HepG2 (cell line): Measurements from ENCODE around the gene RLF. TPM values are rescaled to one million over a fixed set of nuclear protein-coding genes. Genes with fewer than 3 reads are reported as not detected.

Source experiments
- CBX2 ChIP-seq, 2 experiments: fragments of 200-600 bp in 1 of 2; sonication (generic); formaldehyde crosslinking in 1 of 2; IDR thresholded peaks; 2 replicates each; pipeline versions ENCODE4 v1.7.0 to v1.8.1; 2018 to 2022; ENCODE audit warnings: low read depth in 2 of 2, low read length in 1 of 2, mild to moderate bottlenecking in 1 of 2, missing genetic modification reagents in 1 of 2
- ESRRA ChIP-seq: sonication (generic); formaldehyde crosslinking; IDR thresholded peaks from 2 replicates; pipeline ENCODE4 v1.5.1; 2020; ENCODE audit warnings: mild to moderate bottlenecking, low read depth, missing genetic modification reagents
- ETV6 ChIP-seq: sonication (generic); formaldehyde crosslinking; conservative IDR thresholded peaks from 2 replicates; pipeline ENCODE4 v1.4.0; 2020; ENCODE audit warnings: missing genetic modification reagents
- HDAC1 ChIP-seq: sonication (generic); formaldehyde crosslinking; IDR thresholded peaks from 2 replicates; pipeline ENCODE4 v1.5.1; 2020; ENCODE audit warnings: mild to moderate bottlenecking, missing genetic modification reagents
- HES4 ChIP-seq: sonication (generic); formaldehyde crosslinking; IDR thresholded peaks from 2 replicates; pipeline ENCODE4 v1.9.0; 2021; ENCODE audit warnings: mild to moderate bottlenecking, missing genetic modification reagents, borderline replicate concordance
- HNF4G ChIP-seq, 2 experiments: sonication (generic) in 1 of 2; formaldehyde crosslinking in 1 of 2; IDR thresholded peaks; 2 replicates each; pipeline versions ENCODE4 v1.4.0 to v1.6.1; 2011 to 2020; ENCODE audit warnings: borderline replicate concordance in 2 of 2, low read depth in 2 of 2, mild to moderate bottlenecking in 2 of 2, low read length in 1 of 2, missing genetic modification reagents in 1 of 2, moderate library complexity in 1 of 2
- HOXA7 ChIP-seq: sonication (generic); formaldehyde crosslinking; IDR thresholded peaks from 2 replicates; pipeline ENCODE4 v1.8.1; 2022; ENCODE audit warnings: mild to moderate bottlenecking, missing genetic modification reagents, moderate library complexity
- LCORL ChIP-seq, 2 experiments: fragments of 450-650 bp in 1 of 2; sonication (generic) in 1 of 2; formaldehyde crosslinking in 1 of 2; IDR thresholded peaks; 2 replicates each; pipeline versions ENCODE4 v1.5.0 to v1.6.1; 2017 to 2020; ENCODE audit warnings: antibody characterized with exemption in 1 of 2, missing genetic modification reagents in 1 of 2
- MED13 ChIP-seq: sonication (generic); formaldehyde crosslinking; IDR thresholded peaks from 2 replicates; pipeline ENCODE4 v1.5.0; 2020; ENCODE audit warnings: missing genetic modification reagents
- NFRKB ChIP-seq: fragments of 450-650 bp; IDR thresholded peaks from 2 replicates; pipeline ENCODE4 v1.6.1; 2017
- RBM22 ChIP-seq: fragments of 200-400 bp; formaldehyde crosslinking; optimal IDR thresholded peaks from 2 replicates; pipeline ENCODE3; 2017; ENCODE audit warnings: mild to moderate bottlenecking, low read length, moderate library complexity
- SALL1 ChIP-seq: sonication (generic); formaldehyde crosslinking; IDR thresholded peaks from 2 replicates; pipeline ENCODE4 v1.8.0; 2022; ENCODE audit warnings: mild to moderate bottlenecking, missing genetic modification reagents
- THYN1 ChIP-seq: sonication (generic); formaldehyde crosslinking; IDR thresholded peaks from 2 replicates; pipeline ENCODE4 v1.8.1; 2023; ENCODE audit warnings: low read depth, mild to moderate bottlenecking, moderate library complexity, missing genetic modification reagents, borderline replicate concordance
- ZFAT ChIP-seq: sonication (generic); formaldehyde crosslinking; conservative IDR thresholded peaks from 2 replicates; pipeline ENCODE4 v1.8.1; 2023; ENCODE audit warnings: missing genetic modification reagents, inconsistent platforms
- ZFP1 ChIP-seq: IDR thresholded peaks from 2 replicates; pipeline ENCODE4 v1.6.1; 2016
- ZFP82 ChIP-seq: sonication (generic); formaldehyde crosslinking; IDR thresholded peaks from 2 replicates; pipeline ENCODE4 v1.5.1; 2020; ENCODE audit warnings: mild to moderate bottlenecking, missing genetic modification reagents, borderline replicate concordance
- ZNF138 ChIP-seq: sonication (generic); formaldehyde crosslinking; IDR thresholded peaks from 2 replicates; pipeline ENCODE4 v1.5.0; 2020; ENCODE audit warnings: mild to moderate bottlenecking, low read depth, missing genetic modification reagents
- ZNF317 ChIP-seq: sonication (generic); formaldehyde crosslinking; IDR thresholded peaks from 2 replicates; pipeline ENCODE4 v1.5.0; 2020; ENCODE audit warnings: mild to moderate bottlenecking, missing genetic modification reagents
- ZNF484 ChIP-seq: sonication (generic); formaldehyde crosslinking; IDR thresholded peaks from 2 replicates; pipeline ENCODE4 v1.5.1; 2020; ENCODE audit warnings: mild to moderate bottlenecking, low read depth, missing genetic modification reagents, borderline replicate concordance
- polyA plus RNA-seq, 8 experiments: library from polyadenylated mRNA; depleted of rRNA in 3 of 8; stranded (reverse) in 7 of 8; unstranded in 1 of 8; fragments of >200 nt; fragmentation: Illumina TruSeq in 4 of 8; extraction: Trizol in 4 of 8; gene quantifications; 2 replicates each; pipeline versions ENCODE4 v1.2.1 to v1.2.3, GENCODE V29; 2011 to 2016; ENCODE audit warnings: low read depth in 4 of 8, missing spikeins in 1 of 8, mixed read lengths in 1 of 8; ENCODE audit not compliant: insufficient read depth in 1 of 8
- total RNA-seq, 5 experiments: library from RNA; depleted of rRNA; stranded (reverse); fragments of >200 nt; fragmentation: Illumina TruSeq; extraction: Trizol; gene quantifications; 2 replicates each; pipeline ENCODE4 v1.2.3, GENCODE V29; 2016; ENCODE audit warnings: low read depth in 1 of 5
- TF ChIP-seq, protein P1 (sequence below): IDR thresholded peaks from 2 replicates; pipeline ENCODE4 v1.6.1; 2016; ENCODE audit warnings: low read depth, borderline replicate concordance
- TF ChIP-seq, protein P2 (sequence below): sonication (generic); formaldehyde crosslinking; IDR thresholded peaks from 2 replicates; pipeline ENCODE4 v1.5.0; 2020; ENCODE audit warnings: missing genetic modification reagents
- TF ChIP-seq, protein P3 (sequence below): sonication (generic); formaldehyde crosslinking; IDR thresholded peaks from 2 replicates; pipeline ENCODE4 v1.4.0; 2020; ENCODE audit warnings: missing genetic modification reagents, borderline replicate concordance

Gene RLF
- total and polyA plus RNA-seq, 2 of the 13 experiments (the other 11 are each of a cell fraction or from before 2014, with no cell fraction given), result 9.0 to 15.7 TPM

DNA sequence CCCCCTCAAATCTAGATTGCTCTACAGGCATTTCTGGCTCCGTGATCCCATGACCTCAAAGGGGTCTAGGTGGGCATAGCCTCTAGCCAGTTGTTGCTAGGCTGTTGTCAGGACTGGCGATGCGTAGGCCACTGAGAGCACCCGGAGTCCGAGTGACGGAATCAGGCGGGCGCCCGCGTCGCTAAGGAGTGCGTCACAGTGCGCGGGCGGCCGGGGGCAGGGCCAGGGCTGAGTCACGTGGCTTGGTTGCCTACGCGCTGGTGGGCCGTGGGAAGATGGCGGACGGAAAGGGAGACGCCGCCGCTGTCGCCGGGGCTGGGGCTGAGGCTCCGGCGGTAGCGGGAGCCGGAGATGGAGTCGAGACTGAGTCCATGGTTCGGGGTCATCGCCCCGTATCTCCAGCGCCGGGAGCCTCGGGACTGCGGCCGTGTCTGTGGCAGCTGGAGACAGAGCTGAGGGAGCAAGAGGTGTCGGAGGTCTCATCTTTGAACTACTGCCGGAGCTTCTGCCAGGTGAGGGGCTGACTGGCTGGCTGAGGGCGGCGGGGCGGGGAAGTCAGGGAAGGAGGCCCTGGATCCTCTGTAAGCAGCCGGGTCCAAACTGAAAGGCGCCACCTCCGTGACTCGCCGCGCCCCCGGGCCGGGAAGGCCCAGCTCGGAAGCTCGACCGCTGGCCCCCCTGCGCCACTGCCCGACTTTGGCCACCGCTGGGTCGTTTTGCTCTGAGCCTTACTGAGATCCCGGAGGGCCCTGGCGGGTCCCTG lies at the start of gene RLF (continued):
- TF ChIP-seq, protein P1, sequence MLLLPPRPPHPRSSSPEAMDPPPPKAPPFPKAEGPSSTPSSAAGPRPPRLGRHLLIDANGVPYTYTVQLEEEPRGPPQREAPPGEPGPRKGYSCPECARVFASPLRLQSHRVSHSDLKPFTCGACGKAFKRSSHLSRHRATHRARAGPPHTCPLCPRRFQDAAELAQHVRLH, result peak; percentile 81; the same call in 1 of the 2 replicates
- TF ChIP-seq ZNF317 (CRISPR knock-in tag) (peak; percentile 74), LCORL (IDR thresholded peaks at IDR 0.05) (no peak), LCORL (CRISPR knock-in tag; IDR thresholded peaks at IDR 0.05) (0 out of 2 replicates have a peak, but pooled peaks have one; percentile 33), ZFP1 (CRISPR knock-in tag) (no peak; the same call in 1 of the 2 replicates), HES4 (CRISPR knock-in tag) (no peak), RBM22 (no peak), CBX2 (IDR thresholded peaks at IDR 0.05; ENCODE audit: low read depth, low read length) (no peak), CBX2 (CRISPR knock-in tag; IDR thresholded peaks at IDR 0.05; ENCODE audit: low read depth) (no peak), THYN1 (peak; percentile 91; the same call in 1 of the 2 replicates), MED13 (CRISPR knock-in tag) (peak; percentile 71; the same call in 1 of the 2 replicates), SALL1 (peak; percentile 85; the same call in 1 of the 2 replicates), HNF4G (IDR thresholded peaks at IDR 0.05; ENCODE audit: borderline replicate concordance, low read depth, low read length) (peak; percentile 29; the same call in 1 of the 2 replicates), HNF4G (CRISPR knock-in tag; IDR thresholded peaks at IDR 0.05; ENCODE audit: borderline replicate concordance, low read depth) (peak; percentile 63; the same call in 1 of the 2 replicates), ZNF484 (CRISPR knock-in tag) (no peak), ETV6 (CRISPR knock-in tag) (peak; percentile 70; the same call in 1 of the 2 replicates), HDAC1 (CRISPR knock-in tag) (peak; percentile 97), ESRRA (CRISPR knock-in tag) (no peak; the same call in 1 of the 2 replicates), ZNF138 (CRISPR knock-in tag) (0 out of 2 replicates have a peak, but pooled peaks have one; percentile 74), ZFP82 (CRISPR knock-in tag) (0 out of 2 replicates have a peak, but pooled peaks have one; percentile 70), NFRKB (peak; percentile 38; the same call in 1 of the 2 replicates), ZFAT (no peak), HOXA7 (CRISPR knock-in tag) (no peak)
- TF ChIP-seq, protein P2, sequence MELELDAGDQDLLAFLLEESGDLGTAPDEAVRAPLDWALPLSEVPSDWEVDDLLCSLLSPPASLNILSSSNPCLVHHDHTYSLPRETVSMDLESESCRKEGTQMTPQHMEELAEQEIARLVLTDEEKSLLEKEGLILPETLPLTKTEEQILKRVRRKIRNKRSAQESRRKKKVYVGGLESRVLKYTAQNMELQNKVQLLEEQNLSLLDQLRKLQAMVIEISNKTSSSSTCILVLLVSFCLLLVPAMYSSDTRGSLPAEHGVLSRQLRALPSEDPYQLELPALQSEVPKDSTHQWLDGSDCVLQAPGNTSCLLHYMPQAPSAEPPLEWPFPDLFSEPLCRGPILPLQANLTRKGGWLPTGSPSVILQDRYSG (CRISPR knock-in tag), result 0 out of 2 replicates have a peak, but pooled peaks have one; percentile 31
- TF ChIP-seq, protein P3, sequence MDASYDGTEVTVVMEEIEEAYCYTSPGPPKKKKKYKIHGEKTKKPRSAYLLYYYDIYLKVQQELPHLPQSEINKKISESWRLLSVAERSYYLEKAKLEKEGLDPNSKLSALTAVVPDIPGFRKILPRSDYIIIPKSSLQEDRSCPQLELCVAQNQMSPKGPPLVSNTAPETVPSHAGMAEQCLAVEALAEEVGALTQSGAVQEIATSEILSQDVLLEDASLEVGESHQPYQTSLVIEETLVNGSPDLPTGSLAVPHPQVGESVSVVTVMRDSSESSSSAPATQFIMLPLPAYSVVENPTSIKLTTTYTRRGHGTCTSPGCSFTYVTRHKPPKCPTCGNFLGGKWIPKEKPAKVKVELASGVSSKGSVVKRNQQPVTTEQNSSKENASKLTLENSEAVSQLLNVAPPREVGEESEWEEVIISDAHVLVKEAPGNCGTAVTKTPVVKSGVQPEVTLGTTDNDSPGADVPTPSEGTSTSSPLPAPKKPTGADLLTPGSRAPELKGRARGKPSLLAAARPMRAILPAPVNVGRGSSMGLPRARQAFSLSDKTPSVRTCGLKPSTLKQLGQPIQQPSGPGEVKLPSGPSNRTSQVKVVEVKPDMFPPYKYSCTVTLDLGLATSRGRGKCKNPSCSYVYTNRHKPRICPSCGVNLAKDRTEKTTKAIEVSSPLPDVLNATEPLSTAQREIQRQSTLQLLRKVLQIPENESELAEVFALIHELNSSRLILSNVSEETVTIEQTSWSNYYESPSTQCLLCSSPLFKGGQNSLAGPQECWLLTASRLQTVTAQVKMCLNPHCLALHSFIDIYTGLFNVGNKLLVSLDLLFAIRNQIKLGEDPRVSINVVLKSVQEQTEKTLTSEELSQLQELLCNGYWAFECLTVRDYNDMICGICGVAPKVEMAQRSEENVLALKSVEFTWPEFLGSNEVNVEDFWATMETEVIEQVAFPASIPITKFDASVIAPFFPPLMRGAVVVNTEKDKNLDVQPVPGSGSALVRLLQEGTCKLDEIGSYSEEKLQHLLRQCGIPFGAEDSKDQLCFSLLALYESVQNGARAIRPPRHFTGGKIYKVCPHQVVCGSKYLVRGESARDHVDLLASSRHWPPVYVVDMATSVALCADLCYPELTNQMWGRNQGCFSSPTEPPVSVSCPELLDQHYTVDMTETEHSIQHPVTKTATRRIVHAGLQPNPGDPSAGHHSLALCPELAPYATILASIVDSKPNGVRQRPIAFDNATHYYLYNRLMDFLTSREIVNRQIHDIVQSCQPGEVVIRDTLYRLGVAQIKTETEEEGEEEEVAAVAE (CRISPR knock-in tag), result peak; percentile 74; the same call in 1 of the 2 replicates
